Measurements from ENCODE around the gene PLCXD1. TPM values are rescaled to one million over a fixed set of nuclear protein-coding genes. Genes with fewer than 3 reads are reported as not detected.
A peak's percentile ranks its signal among the peaks of the same experiment; 100 is the strongest.
"Not testable (repeated sequence)": the region's sequence is repeated elsewhere in the genome, so short reads cannot be mapped to it uniquely, and the experiment has no call there.

The PLCXD1 gene
- total RNA-seq, 1 donor from 2014 or later, result 6.1 TPM

- no peak for DNase-seq (ENCODE audit: missing footprints)
- peak; percentile 20 for ATAC-seq
These were observed 19.8 kb upstream of the PLCXD1 start for GRCh38 chrX:261167-261918.

GRCh38 chrX:261919-262352, 19.2 kb upstream of the PLCXD1 start:
- ATAC-seq (peak; percentile 37), DNase-seq (ENCODE audit: missing footprints) (no peak)

More at GRCh38 chrX:261167-261918, 19.8 kb upstream of the PLCXD1 start:
- intact Hi-C loops (cut with DNase I), result no loop called here

GRCh38 chrX:262381-262909, 18.7 kb upstream of the PLCXD1 start:
- intact Hi-C loops (cut with DNase I), result no loop called here
- DNase-seq (ENCODE audit: missing footprints) (no peak), ATAC-seq (no peak)

More at GRCh38 chrX:261919-262352, 19.2 kb upstream of the PLCXD1 start:
- intact Hi-C loops (cut with DNase I), result no loop called here

- ATAC-seq; DNase-seq (ENCODE audit: missing footprints); intact Hi-C loops (cut with DNase I): not testable (repeated sequence)
These were observed 17.2 kb upstream of the PLCXD1 start for GRCh38 chrX:264006-264405.

GRCh38 chrX:264634-265455, 16.3 kb upstream of the PLCXD1 start:
- no peak for DNase-seq (ENCODE audit: missing footprints)
- no peak for ATAC-seq
- intact Hi-C loops (cut with DNase I), result no loop called here

- no peak for DNase-seq (ENCODE audit: missing footprints)
- intact Hi-C loops (cut with DNase I), result no loop called here
- no peak for ATAC-seq
These were observed 15.7 kb upstream of the PLCXD1 start for GRCh38 chrX:265502-265901.

GRCh38 chrX:267771-268261, 13.4 kb upstream of the PLCXD1 start:
- DNase-seq (ENCODE audit: missing footprints) (no peak), ATAC-seq (no peak)
- intact Hi-C loops (cut with DNase I), result no loop called here

- DNase-seq (ENCODE audit: missing footprints) (no peak), ATAC-seq (no peak)
- intact Hi-C loops (cut with DNase I), result no loop called here
These were observed 10.3 kb upstream of the PLCXD1 start for GRCh38 chrX:270848-271367.

- no peak for DNase-seq (ENCODE audit: missing footprints)
- intact Hi-C loops (cut with DNase I), result no loop called here
- peak; percentile 29 for ATAC-seq
These were observed 6.2 kb upstream of the PLCXD1 start for GRCh38 chrX:274904-275475.

GRCh38 chrX:275476-275966, 5.7 kb upstream of the PLCXD1 start:
- intact Hi-C loops (cut with DNase I), result no loop called here
- ATAC-seq, result peak; percentile 11
- no peak for DNase-seq (ENCODE audit: missing footprints)

GRCh38 chrX:275967-276580, 5.1 kb upstream of the PLCXD1 start:
- intact Hi-C loops (cut with DNase I), result no loop called here
- peak; percentile 98 for ATAC-seq
- DNase-seq (ENCODE audit: missing footprints), result peak; percentile 92

GRCh38 chrX:276581-277201, 4.5 kb upstream of the PLCXD1 start:
- DNase-seq (ENCODE audit: missing footprints), result no peak
- peak; percentile 52 for ATAC-seq
- intact Hi-C loops (cut with DNase I), result no loop called here

- DNase-seq (ENCODE audit: missing footprints); intact Hi-C loops (cut with DNase I); ATAC-seq: not testable (repeated sequence)
These were observed 1.2 kb upstream of the PLCXD1 start for GRCh38 chrX:279757-280604.

- DNase-seq (ENCODE audit: missing footprints); intact Hi-C loops (cut with DNase I); ATAC-seq: not testable (repeated sequence)
These were observed 459 bp upstream of the PLCXD1 start for GRCh38 chrX:280722-281121.

- intact Hi-C loops (cut with DNase I); ATAC-seq; DNase-seq (ENCODE audit: missing footprints): not testable (repeated sequence)
These were observed 960 bp downstream of the PLCXD1 start for GRCh38 chrX:282000-282681.

GRCh38 chrX:283115-283845, 2.1 kb downstream of the PLCXD1 start:
- intact Hi-C loops (cut with DNase I), result no loop called here
- peak; percentile 94 for DNase-seq (ENCODE audit: missing footprints)
- peak; percentile 99 for ATAC-seq
